Measurements from ENCODE around the gene NFATC2IP. TPM values are rescaled to one million over a fixed set of nuclear protein-coding genes. Genes with fewer than 3 reads are reported as not detected.

The NFATC2IP gene
- total RNA-seq, 1 donor from 2014 or later = 32.6 TPM

GRCh38 chr16:28930203-28930602, 20.5 kb upstream of the NFATC2IP start:
- Histone ChIP-seq H3K9ac (ENCODE audit: low read length) (no peak overlapping the region), H4K20me1 (ENCODE audit: insufficient read depth, low read length) (no peaks in the 10 kb centered on the region), H2AFZ (ENCODE audit: low read depth, low read length) (no peak overlapping the region), H3K27me3 (ENCODE audit: insufficient read depth, low read length) (no peaks in the 10 kb centered on the region), H3K4me3 (ENCODE audit: insufficient read depth, low read depth, low read length) (no peak overlapping the region), H3K36me3 (ENCODE audit: insufficient read depth, low read length) (no peaks in the 10 kb centered on the region), H3K27ac (ENCODE audit: low read depth, low read length) (no peak overlapping the region), H3K4me2 (ENCODE audit: low read length) (no peak overlapping the region), H3K9me3 (ENCODE audit: insufficient read depth, low read depth, low read length) (no peaks in the 10 kb centered on the region), H3K4me1 (ENCODE audit: insufficient read depth, low read length) (no peaks in the 10 kb centered on the region), H3K79me2 (ENCODE audit: insufficient read depth, low read length) (no peaks in the 10 kb centered on the region)
- H3K27ac Mint-ChIP-seq (ENCODE audit: unreplicated experiment) = no peak overlapping the region
- H3K4me1 Mint-ChIP-seq (ENCODE audit: low read depth, unreplicated experiment) = no peaks in the 10 kb centered on the region
- FAIRE-seq (no peak), DNase-seq (ENCODE audit: low read depth) (no peak)
- peaks cover 12% of the 10 kb centered on the region for H3K27me3 Mint-ChIP-seq (ENCODE audit: low read depth, unreplicated experiment)
- TF ChIP-seq EZH2 (IDR thresholded peaks at IDR 0.05; ENCODE audit: insufficient read depth, low read length) = no peak
- TF ChIP-seq CTCF (IDR thresholded peaks at IDR 0.05; ENCODE audit: insufficient read depth, low read depth, low read length) = no peak
- no peaks in the 10 kb centered on the region for H3K9me3 Mint-ChIP-seq (ENCODE audit: unreplicated experiment)
- no peak overlapping the region for H3K4me3 Mint-ChIP-seq (ENCODE audit: unreplicated experiment)
- H3K36me3 Mint-ChIP-seq (ENCODE audit: low read depth, unreplicated experiment) = no peaks in the 10 kb centered on the region

GRCh38 chr16:28930652-28931051, 20.1 kb upstream of the NFATC2IP start:
- FAIRE-seq (no peak), DNase-seq (ENCODE audit: low read depth) (no peak)
- no peaks in the 10 kb centered on the region for H3K36me3 ChIP-seq (ENCODE audit: insufficient read depth, low read length)
- no peaks in the 10 kb centered on the region for H4K20me1 ChIP-seq (ENCODE audit: insufficient read depth, low read length)
- H3K79me2 ChIP-seq (ENCODE audit: insufficient read depth, low read length) = no peaks in the 10 kb centered on the region
- H3K4me3 ChIP-seq (ENCODE audit: insufficient read depth, low read depth, low read length) = no peak overlapping the region
- no peak overlapping the region for H3K4me3 Mint-ChIP-seq (ENCODE audit: unreplicated experiment)
- H3K9me3 Mint-ChIP-seq (ENCODE audit: unreplicated experiment) = peaks cover 2% of the 10 kb centered on the region
- no peak overlapping the region for H3K27ac Mint-ChIP-seq (ENCODE audit: unreplicated experiment)
- H3K27ac ChIP-seq (ENCODE audit: low read depth, low read length) = no peak overlapping the region
- no peak overlapping the region for H2AFZ ChIP-seq (ENCODE audit: low read depth, low read length)
- TF ChIP-seq EZH2 (IDR thresholded peaks at IDR 0.05; ENCODE audit: insufficient read depth, low read length) = no peak
- TF ChIP-seq CTCF (IDR thresholded peaks at IDR 0.05; ENCODE audit: insufficient read depth, low read depth, low read length) = no peak
- H3K27me3 ChIP-seq (ENCODE audit: insufficient read depth, low read length) = no peaks in the 10 kb centered on the region
- peaks cover 17% of the 10 kb centered on the region for H3K27me3 Mint-ChIP-seq (ENCODE audit: low read depth, unreplicated experiment)
- H3K36me3 Mint-ChIP-seq (ENCODE audit: low read depth, unreplicated experiment) = no peaks in the 10 kb centered on the region
- H3K4me2 ChIP-seq (ENCODE audit: low read length) = no peak overlapping the region
- H3K4me1 ChIP-seq (ENCODE audit: insufficient read depth, low read length) = no peaks in the 10 kb centered on the region
- H3K9ac ChIP-seq (ENCODE audit: low read length) = no peak overlapping the region
- H3K4me1 Mint-ChIP-seq (ENCODE audit: low read depth, unreplicated experiment) = no peaks in the 10 kb centered on the region
- no peaks in the 10 kb centered on the region for H3K9me3 ChIP-seq (ENCODE audit: insufficient read depth, low read depth, low read length)

GRCh38 chr16:28931801-28932225, 18.9 kb upstream of the NFATC2IP start, which contains the start of gene CD19:
Gene CD19 (plus strand): TSS chr16:28931971. CDS start chr16:28932001, 30 bp downstream.
- H3K9ac ChIP-seq (ENCODE audit: low read length) = no peak within 1 kb of the TSS
- DNase-seq (ENCODE audit: low read depth) (no peak), FAIRE-seq (no peak)
- H3K9me3 ChIP-seq (ENCODE audit: insufficient read depth, low read depth, low read length) = no peaks in the 10 kb centered on the region
- Mint-ChIP-seq H3K27ac (ENCODE audit: unreplicated experiment) (no peak within 1 kb of the TSS), H3K4me1 (ENCODE audit: low read depth, unreplicated experiment) (no peaks in the 10 kb centered on the region), H3K36me3 (ENCODE audit: low read depth, unreplicated experiment) (peaks cover 3% of the 10 kb centered on the region), H3K4me3 (ENCODE audit: unreplicated experiment) (no peak within 1 kb of the TSS), H3K9me3 (ENCODE audit: unreplicated experiment) (peaks cover 5% of the 10 kb centered on the region), H3K27me3 (ENCODE audit: low read depth, unreplicated experiment) (peaks cover 20% of the 10 kb centered on the region)
- H3K27me3 ChIP-seq (ENCODE audit: insufficient read depth, low read length) = no peaks in the 10 kb centered on the region
- H3K36me3 ChIP-seq (ENCODE audit: insufficient read depth, low read length) = no peaks in the 10 kb centered on the region
- no peak within 1 kb of the TSS for H3K27ac ChIP-seq (ENCODE audit: low read depth, low read length)
- H3K4me3 ChIP-seq (ENCODE audit: insufficient read depth, low read depth, low read length) = no peak within 1 kb of the TSS
- H3K4me2 ChIP-seq (ENCODE audit: low read length) = no peak within 1 kb of the TSS
- TF ChIP-seq CTCF (IDR thresholded peaks at IDR 0.05; ENCODE audit: insufficient read depth, low read depth, low read length) (no peak), EZH2 (IDR thresholded peaks at IDR 0.05; ENCODE audit: insufficient read depth, low read length) (no peak)
- no peaks in the 10 kb centered on the region for H4K20me1 ChIP-seq (ENCODE audit: insufficient read depth, low read length)
- H2AFZ ChIP-seq (ENCODE audit: low read depth, low read length) = no peak within 1 kb of the TSS
- H3K79me2 ChIP-seq (ENCODE audit: insufficient read depth, low read length) = no peaks in the 10 kb centered on the region
- no peaks in the 10 kb centered on the region for H3K4me1 ChIP-seq (ENCODE audit: insufficient read depth, low read length)

All from astrocyte (in vitro differentiated cells and primary cell).